Measurements from ENCODE around the gene ZC3H12C.
"Not testable (repeated sequence)": the region's sequence is repeated elsewhere in the genome, so short reads cannot be mapped to it uniquely, and the experiment has no call there.

The ZC3H12C gene

DNA sequence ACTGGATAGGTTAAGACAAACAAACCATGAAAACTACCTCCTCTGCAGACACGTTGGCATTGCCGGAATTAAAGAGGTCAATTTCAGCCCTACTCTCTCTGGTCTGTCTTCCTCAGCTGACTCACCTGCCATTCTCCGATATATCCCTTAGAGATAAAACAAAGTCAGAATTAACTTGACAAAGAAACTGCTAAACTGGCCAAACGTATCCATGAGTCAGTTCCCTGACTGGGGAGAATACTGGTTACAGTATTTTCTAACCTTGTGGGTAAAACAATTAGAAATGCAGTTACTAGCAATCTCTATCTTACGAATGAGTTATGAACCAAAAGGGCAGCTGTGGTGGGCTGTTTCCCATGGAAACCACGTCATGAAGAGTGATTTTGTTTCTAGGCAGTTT is 107.0 kb downstream of the ZC3H12C start:
- DNase-seq: no peak
- TF ChIP-seq GATA1 (IDR thresholded peaks at IDR 0.05; ENCODE audit: low read depth, low read length) (no peak), POLR2A (IDR thresholded peaks at IDR 0.05; ENCODE audit: low read length) (no peak)

DNA sequence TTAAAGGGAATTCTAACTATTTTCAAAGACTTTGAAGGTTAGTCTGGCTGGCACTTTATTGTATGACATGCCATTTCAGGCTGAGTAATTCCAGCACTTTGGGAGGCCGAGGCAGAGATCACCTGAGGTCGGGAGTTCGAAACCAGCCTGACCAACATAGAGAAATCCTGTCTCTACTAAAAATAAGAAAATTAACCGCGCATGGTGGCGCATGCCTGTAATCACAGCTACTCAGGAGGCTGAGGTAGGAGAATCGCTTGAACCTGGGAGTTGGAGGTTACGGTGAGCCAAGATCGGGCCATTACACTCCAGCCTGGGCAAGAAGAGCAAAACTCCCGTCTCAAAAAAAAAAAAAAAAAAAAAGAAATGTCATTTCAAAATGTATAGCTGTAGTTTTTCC is 107.6 kb downstream of the ZC3H12C start:
- TF ChIP-seq POLR2A (IDR thresholded peaks at IDR 0.05; ENCODE audit: low read length) (no peak), GATA1 (IDR thresholded peaks at IDR 0.05; ENCODE audit: low read depth, low read length) (no peak)
- no peak for DNase-seq

DNA sequence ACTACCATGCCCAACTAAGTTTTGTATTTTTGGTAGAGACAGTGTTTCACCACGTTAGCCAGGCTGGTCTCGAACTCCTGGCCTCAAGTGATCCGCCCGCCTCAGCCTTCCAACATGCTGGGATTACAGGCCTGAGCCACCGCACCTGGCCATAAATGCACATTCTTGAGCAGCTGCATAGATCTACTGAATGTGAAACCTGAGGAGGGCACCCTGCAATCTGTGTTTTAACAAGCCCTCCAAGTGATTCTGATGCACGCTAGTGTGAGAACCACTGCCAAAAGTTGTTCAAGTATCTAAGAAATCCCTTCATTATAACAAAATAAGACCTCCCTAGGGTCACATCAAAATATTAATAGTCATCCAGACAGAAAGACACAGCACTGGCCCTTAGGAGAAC is 113.9 kb downstream of the ZC3H12C start:
- TF ChIP-seq GATA1 (IDR thresholded peaks at IDR 0.05; ENCODE audit: low read depth, low read length) (no peak), POLR2A (IDR thresholded peaks at IDR 0.05; ENCODE audit: low read length) (no peak)
- DNase-seq: no peak

DNA sequence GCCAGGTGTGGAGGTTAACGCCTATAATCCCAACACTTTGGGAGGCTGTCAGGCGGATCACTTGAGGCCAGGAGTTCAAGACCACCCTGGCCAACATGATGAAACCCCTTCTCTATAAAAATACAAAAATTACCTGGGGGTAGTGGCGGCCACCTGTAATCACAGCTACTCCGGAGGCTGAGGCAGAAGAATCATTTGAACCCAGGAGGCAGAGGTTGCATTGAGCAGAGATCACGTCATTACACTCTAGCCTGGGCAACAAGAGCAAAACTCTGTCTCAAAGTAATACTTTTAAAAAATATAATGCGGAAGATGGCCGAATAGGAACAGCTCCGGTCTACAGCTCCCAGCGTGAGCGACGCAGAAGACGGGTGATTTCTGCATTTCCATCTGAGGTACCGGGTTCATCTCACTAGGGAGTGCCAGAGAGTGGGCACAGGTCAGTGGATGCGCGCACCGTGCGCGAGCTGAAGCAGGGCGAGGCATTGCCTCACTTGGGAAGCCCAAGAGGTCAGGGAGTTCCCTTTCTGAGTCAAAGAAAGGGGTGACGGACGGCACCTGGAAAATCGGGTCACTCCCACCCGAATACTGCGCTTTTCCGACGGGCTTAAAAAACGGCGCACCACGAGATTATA is 115.6 kb downstream of the ZC3H12C start:
- not testable (repeated sequence) for DNase-seq

DNA sequence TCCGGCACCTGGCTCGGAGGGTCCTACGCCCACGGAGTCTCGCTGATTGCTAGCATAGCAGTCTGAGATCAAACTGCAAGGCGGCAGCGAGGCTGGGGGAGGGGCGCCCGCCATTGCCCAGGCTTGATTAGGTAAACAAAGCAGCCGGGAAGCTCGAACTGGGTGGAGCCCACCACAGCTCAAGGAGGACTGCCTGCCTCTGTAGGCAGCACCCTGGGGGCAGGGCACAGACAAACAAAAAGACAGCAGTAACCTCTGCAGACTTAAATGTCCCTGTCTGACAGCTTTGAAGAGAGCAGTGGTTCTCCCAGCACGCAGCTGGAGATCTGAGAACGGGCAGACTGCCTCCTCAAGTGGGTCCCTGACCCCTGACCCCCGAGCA is 116.1 kb downstream of the ZC3H12C start:
- DNase-seq: not testable (repeated sequence)

DNA sequence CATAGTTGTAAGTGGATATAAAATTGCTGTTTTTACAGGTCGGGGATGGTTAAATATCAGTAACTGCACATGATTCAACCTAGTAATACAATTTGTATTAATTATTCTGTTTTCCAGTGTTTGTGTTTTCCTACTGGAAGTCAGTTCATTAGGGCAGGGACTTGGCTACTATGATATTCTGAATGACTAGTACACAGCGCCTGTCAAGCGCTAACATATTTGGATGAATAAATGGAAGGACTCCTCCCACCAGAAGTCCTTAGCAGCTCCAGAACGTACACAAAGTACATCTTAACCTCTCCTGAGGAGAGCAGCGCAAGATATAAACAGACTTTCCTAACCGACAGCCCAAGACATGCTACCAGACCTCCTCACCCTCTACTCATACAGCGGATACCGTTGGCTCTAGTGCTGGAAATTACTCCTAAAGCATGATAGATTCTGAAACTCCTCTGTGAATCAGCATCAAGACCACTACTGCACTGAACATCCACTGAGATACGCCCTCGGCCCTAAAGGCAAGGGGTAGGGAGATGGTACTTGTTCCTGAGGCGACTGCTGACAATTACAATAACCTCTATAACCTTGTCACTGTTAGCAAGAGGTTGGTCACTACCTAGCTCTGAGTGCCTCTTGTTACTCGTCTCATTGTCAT is 124.2 kb downstream of the ZC3H12C start:
- no peak for TF ChIP-seq GATA1 (IDR thresholded peaks at IDR 0.05; ENCODE audit: low read depth, low read length)
- TF ChIP-seq POLR2A (IDR thresholded peaks at IDR 0.05; ENCODE audit: low read length): no peak
- no peak for DNase-seq

DNA sequence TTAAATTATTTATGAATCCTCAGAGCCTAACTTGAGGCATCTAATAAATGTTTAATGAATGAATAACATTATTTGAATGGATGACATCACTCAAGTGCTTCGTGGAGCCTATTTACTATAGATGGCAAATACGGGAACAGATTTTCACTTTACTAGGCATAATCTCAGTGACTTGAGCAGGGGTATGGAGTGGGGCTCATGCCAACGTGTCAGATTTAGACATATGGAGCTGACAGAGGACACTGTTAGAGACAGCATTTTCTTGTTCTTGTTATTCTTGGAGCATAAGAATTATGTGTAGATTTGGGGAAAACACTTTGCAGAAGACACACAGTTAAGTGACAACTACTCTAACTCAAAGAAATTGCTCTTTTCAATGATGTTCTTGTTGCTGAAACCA is 124.7 kb downstream of the ZC3H12C start:
- TF ChIP-seq POLR2A (IDR thresholded peaks at IDR 0.05; ENCODE audit: low read length) (no peak), GATA1 (IDR thresholded peaks at IDR 0.05; ENCODE audit: low read depth, low read length) (no peak)
- DNase-seq: no peak

DNA sequence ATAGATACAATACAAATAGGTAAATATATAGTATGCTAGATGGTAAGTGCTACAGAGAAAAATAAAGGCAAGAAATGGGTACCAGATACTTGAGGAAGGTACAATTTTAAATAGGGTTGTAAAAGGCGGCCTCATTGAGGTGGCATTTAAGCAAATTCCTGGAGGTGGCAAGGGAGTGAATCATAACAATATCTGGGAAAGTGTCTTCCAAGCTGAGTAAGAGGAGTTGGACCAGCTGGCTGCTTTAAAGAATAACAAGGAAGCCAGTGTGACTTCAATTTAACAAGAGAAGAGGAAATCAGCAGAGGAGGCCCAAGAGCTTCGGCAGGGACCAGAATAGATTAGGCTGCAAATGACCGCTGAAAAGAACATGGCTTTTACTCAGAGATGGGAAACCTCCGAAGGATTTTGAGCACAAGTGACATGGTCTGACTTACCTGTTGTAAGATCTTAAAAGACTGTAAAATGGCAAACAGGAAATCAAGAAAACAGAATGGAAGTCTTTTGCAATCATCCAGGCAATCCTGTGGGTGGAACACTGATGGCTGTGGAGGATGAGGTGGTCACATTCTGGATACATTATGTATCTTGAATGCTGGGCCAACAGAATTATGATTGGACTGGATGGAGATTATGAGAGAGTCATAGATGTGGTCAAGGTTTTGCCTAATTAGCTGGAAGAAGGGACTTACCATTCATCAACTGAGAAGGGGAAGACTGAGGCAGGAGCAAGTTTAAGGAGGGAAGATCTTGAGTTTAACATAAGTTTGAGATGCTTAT is 126.0 kb downstream of the ZC3H12C start:
- DNase-seq: no peak
- TF ChIP-seq POLR2A (IDR thresholded peaks at IDR 0.05; ENCODE audit: low read length): no peak
- TF ChIP-seq GATA1 (IDR thresholded peaks at IDR 0.05; ENCODE audit: low read depth, low read length): no peak

Data from erythroblast (primary cell).